ELF-1 (cell line): ENCODE measurements around the gene MGA.
"Not testable (repeated sequence)": the region's sequence is repeated elsewhere in the genome, so short reads cannot be mapped to it uniquely, and the experiment has no call there.

Experiments used
- DNase-seq: peaks from one replicate; pipeline ENCODE4 v3.0.0-alpha.2; 2016; ENCODE audit warnings: low read depth, low spot score

The MGA gene

GRCh38 chr15:41714291-41714690 is 54.1 kb downstream of the MGA start:
- DNase-seq = no peak

GRCh38 chr15:41716864-41717263 is 56.7 kb downstream of the MGA start:
- DNase-seq = no peak

GRCh38 chr15:41727143-41727542 is 66.9 kb downstream of the MGA start:
- no peak for DNase-seq

- not testable (repeated sequence) for DNase-seq
Observed at GRCh38 chr15:41728061-41728460, 67.9 kb downstream of the MGA start.

- no peak for DNase-seq
Observed at GRCh38 chr15:41730543-41730942, 70.3 kb downstream of the MGA start.

- DNase-seq = no peak
Observed at GRCh38 chr15:41732483-41732882, 72.3 kb downstream of the MGA start.

- no peak for DNase-seq
Observed at GRCh38 chr15:41734079-41734478, 73.9 kb downstream of the MGA start.

GRCh38 chr15:41735046-41735445 is 74.8 kb downstream of the MGA start:
- no peak for DNase-seq

GRCh38 chr15:41735492-41735891 is 75.3 kb downstream of the MGA start:
- not testable (repeated sequence) for DNase-seq

GRCh38 chr15:41746802-41747201 is 86.6 kb downstream of the MGA start:
- DNase-seq = no peak

GRCh38 chr15:41756198-41756597 is 96.0 kb downstream of the MGA start:
- no peak for DNase-seq

- DNase-seq = peak; percentile 76
Observed at GRCh38 chr15:41772720-41773331, 112.6 kb downstream of the MGA start.

- no peak for DNase-seq
Observed at GRCh38 chr15:41773332-41773728, 113.1 kb downstream of the MGA start.

GRCh38 chr15:41773729-41774061 is 113.5 kb downstream of the MGA start:
- no peak for DNase-seq

- DNase-seq = peak; percentile 100
Observed at GRCh38 chr15:41774062-41774881, 114.1 kb downstream of the MGA start, which contains the start of gene MAPKBP1. TSS of gene MAPKBP1 (plus strand) at chr15:41774484. CDS start at chr15:41775276, 792 bp downstream.

- no peak for DNase-seq
Observed at GRCh38 chr15:41774882-41775417, 114.7 kb downstream of the MGA start.

GRCh38 chr15:41775651-41776050 is 115.4 kb downstream of the MGA start:
- no peak for DNase-seq

- no peak for DNase-seq
Observed at GRCh38 chr15:41777421-41777973, 117.3 kb downstream of the MGA start.

GRCh38 chr15:41778521-41778920 is 118.3 kb downstream of the MGA start:
- no peak for DNase-seq

GRCh38 chr15:41779662-41780157 is 119.5 kb downstream of the MGA start:
- no peak for DNase-seq

- no peak for DNase-seq
Observed at GRCh38 chr15:41780266-41780665, 120.1 kb downstream of the MGA start.

GRCh38 chr15:41780727-41781126 is 120.5 kb downstream of the MGA start:
- no peak for DNase-seq
